SK-N-SH treated with all-trans-retinoic acid at 6 μM for 48 hours (cell line): ENCODE measurements around the gene TAF3.

Source experiments
- ATAC-seq: fragments of 200-7000 bp; cut with Tn5 transposase; 3 replicates; pipeline ENCODE4 v1.9.1; 2020; ENCODE audit warnings: mild to moderate bottlenecking, moderate library complexity
- BACH2 ChIP-seq: fragments of 250-450 bp; sonication (Bioruptor Pico); IDR thresholded peaks from 2 replicates; pipeline ENCODE4 v1.9.0; 2021; ENCODE audit warnings: mild to moderate bottlenecking, borderline replicate concordance
- CREB5 ChIP-seq: fragments of 250-450 bp; sonication (Bioruptor Pico); IDR thresholded peaks from 2 replicates; pipeline ENCODE4 v1.5.1; 2020; ENCODE audit warnings: low read depth, mild to moderate bottlenecking, moderate library complexity
- CSRNP3 ChIP-seq: fragments of 250-450 bp; sonication (Bioruptor Pico); IDR thresholded peaks from 2 replicates; pipeline ENCODE4 v1.5.1; 2021; ENCODE audit warnings: mild to moderate bottlenecking, moderate library complexity
- ESRRG ChIP-seq: fragments of 250-450 bp; sonication (Bioruptor Pico); IDR thresholded peaks from 2 replicates; pipeline ENCODE4 v1.6.1; 2021; ENCODE audit warnings: mild to moderate bottlenecking
- GLIS3 ChIP-seq: fragments of 250-450 bp; sonication (Bioruptor Pico); IDR thresholded peaks from 2 replicates; pipeline ENCODE4 v1.5.0; 2020; ENCODE audit warnings: mild to moderate bottlenecking, moderate library complexity
- ISL1 ChIP-seq: fragments of 250-450 bp; sonication (Bioruptor Pico); IDR thresholded peaks from 2 replicates; pipeline ENCODE4 v2.1.2; 2022; ENCODE audit warnings: mild to moderate bottlenecking, moderate library complexity
- OSR1 ChIP-seq: fragments of 250-450 bp; sonication (Bioruptor Pico); IDR thresholded peaks from 2 replicates; pipeline ENCODE4 v1.8.0; 2022; ENCODE audit warnings: moderate library complexity, mild to moderate bottlenecking, inconsistent platforms
- POU6F1 ChIP-seq: fragments of 250-450 bp; sonication (Bioruptor Pico); IDR thresholded peaks from 2 replicates; pipeline ENCODE4 v1.8.0; 2021; ENCODE audit warnings: low read depth, mild to moderate bottlenecking, moderate library complexity, borderline replicate concordance
- PPARA ChIP-seq: fragments of 250-450 bp; sonication (Bioruptor Pico); IDR thresholded peaks from 2 replicates; pipeline ENCODE4 v1.5.0; 2020; ENCODE audit warnings: mild to moderate bottlenecking, borderline replicate concordance
- RARB ChIP-seq: fragments of 250-450 bp; sonication (Bioruptor Pico); IDR thresholded peaks from 2 replicates; pipeline ENCODE4 v1.8.0; 2021; ENCODE audit warnings: mild to moderate bottlenecking, moderate library complexity
- SNAI2 ChIP-seq: fragments of 250-450 bp; sonication (Bioruptor Pico); IDR thresholded peaks from 2 replicates; pipeline ENCODE4 v1.5.0; 2020; ENCODE audit warnings: mild to moderate bottlenecking, moderate library complexity
- TCF4 ChIP-seq: fragments of 250-450 bp; sonication (Bioruptor Pico); IDR thresholded peaks from 2 replicates; pipeline ENCODE4 v1.8.0; 2021; ENCODE audit warnings: mild to moderate bottlenecking, moderate library complexity, borderline replicate concordance
- TOX ChIP-seq: fragments of 250-450 bp; sonication (Bioruptor Pico); IDR thresholded peaks from 2 replicates; pipeline ENCODE4 v1.8.0; 2021; ENCODE audit warnings: mild to moderate bottlenecking, moderate library complexity, borderline replicate concordance
- ZC3H10 ChIP-seq: fragments of 250-450 bp; sonication (Bioruptor Pico); IDR thresholded peaks from 2 replicates; pipeline ENCODE4 v1.5.1; 2021; ENCODE audit warnings: mild to moderate bottlenecking, moderate library complexity
- ZFP3 ChIP-seq: fragments of 250-450 bp; sonication (Bioruptor Pico); IDR thresholded peaks from 2 replicates; pipeline ENCODE4 v1.5.0; 2020; ENCODE audit warnings: mild to moderate bottlenecking, moderate library complexity
- ZFP30 ChIP-seq: fragments of 450-650 bp; formaldehyde crosslinking; IDR thresholded peaks from 2 replicates; pipeline ENCODE4 v1.5.0; 2022; ENCODE audit warnings: mild to moderate bottlenecking, moderate library complexity
- ZNF565 ChIP-seq: fragments of 450-650 bp; formaldehyde crosslinking; conservative IDR thresholded peaks from 2 replicates; pipeline ENCODE4 v1.5.0; 2020; ENCODE audit warnings: low read depth, mild to moderate bottlenecking, moderate library complexity
- ZNF8 ChIP-seq: fragments of 450-650 bp; formaldehyde crosslinking; IDR thresholded peaks from 2 replicates; pipeline ENCODE4 v1.5.0; 2020; ENCODE audit warnings: mild to moderate bottlenecking, moderate library complexity
- TF ChIP-seq, protein P1 (sequence below): fragments of 250-450 bp; sonication (Bioruptor Pico); IDR thresholded peaks from 2 replicates; pipeline ENCODE4 v1.5.0; 2020; ENCODE audit warnings: mild to moderate bottlenecking, moderate library complexity

The TAF3 gene

GRCh38 chr10:8044331-8044907, 226.1 kb downstream of the TAF3 start:
- TF ChIP-seq ZFP3 (CRISPR knock-in tag) = no peak
- no peak for TF ChIP-seq TCF4 (CRISPR knock-in tag)
- no peak for TF ChIP-seq ESRRG (CRISPR knock-in tag)
- TF ChIP-seq ZNF8 = no peak
- no peak for TF ChIP-seq TOX (CRISPR knock-in tag)
- TF ChIP-seq RARB (CRISPR knock-in tag) = no peak
- TF ChIP-seq, protein P1, sequence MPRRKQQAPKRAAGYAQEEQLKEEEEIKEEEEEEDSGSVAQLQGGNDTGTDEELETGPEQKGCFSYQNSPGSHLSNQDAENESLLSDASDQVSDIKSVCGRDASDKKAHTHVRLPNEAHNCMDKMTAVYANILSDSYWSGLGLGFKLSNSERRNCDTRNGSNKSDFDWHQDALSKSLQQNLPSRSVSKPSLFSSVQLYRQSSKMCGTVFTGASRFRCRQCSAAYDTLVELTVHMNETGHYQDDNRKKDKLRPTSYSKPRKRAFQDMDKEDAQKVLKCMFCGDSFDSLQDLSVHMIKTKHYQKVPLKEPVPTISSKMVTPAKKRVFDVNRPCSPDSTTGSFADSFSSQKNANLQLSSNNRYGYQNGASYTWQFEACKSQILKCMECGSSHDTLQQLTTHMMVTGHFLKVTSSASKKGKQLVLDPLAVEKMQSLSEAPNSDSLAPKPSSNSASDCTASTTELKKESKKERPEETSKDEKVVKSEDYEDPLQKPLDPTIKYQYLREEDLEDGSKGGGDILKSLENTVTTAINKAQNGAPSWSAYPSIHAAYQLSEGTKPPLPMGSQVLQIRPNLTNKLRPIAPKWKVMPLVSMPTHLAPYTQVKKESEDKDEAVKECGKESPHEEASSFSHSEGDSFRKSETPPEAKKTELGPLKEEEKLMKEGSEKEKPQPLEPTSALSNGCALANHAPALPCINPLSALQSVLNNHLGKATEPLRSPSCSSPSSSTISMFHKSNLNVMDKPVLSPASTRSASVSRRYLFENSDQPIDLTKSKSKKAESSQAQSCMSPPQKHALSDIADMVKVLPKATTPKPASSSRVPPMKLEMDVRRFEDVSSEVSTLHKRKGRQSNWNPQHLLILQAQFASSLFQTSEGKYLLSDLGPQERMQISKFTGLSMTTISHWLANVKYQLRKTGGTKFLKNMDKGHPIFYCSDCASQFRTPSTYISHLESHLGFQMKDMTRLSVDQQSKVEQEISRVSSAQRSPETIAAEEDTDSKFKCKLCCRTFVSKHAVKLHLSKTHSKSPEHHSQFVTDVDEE (CRISPR knock-in tag) = no peak
- TF ChIP-seq ZC3H10 (CRISPR knock-in tag) = no peak
- no peak for TF ChIP-seq ISL1 (CRISPR knock-in tag)
- no peak for TF ChIP-seq POU6F1 (CRISPR knock-in tag)
- TF ChIP-seq BACH2 (CRISPR knock-in tag) = no peak
- no peak for TF ChIP-seq CSRNP3 (CRISPR knock-in tag)
- no peak for TF ChIP-seq ZFP30 (CRISPR knock-in tag)
- no peak for TF ChIP-seq CREB5
- no peak for TF ChIP-seq ZNF565 (CRISPR knock-in tag)
- no peak for TF ChIP-seq PPARA (CRISPR knock-in tag)

DNA sequence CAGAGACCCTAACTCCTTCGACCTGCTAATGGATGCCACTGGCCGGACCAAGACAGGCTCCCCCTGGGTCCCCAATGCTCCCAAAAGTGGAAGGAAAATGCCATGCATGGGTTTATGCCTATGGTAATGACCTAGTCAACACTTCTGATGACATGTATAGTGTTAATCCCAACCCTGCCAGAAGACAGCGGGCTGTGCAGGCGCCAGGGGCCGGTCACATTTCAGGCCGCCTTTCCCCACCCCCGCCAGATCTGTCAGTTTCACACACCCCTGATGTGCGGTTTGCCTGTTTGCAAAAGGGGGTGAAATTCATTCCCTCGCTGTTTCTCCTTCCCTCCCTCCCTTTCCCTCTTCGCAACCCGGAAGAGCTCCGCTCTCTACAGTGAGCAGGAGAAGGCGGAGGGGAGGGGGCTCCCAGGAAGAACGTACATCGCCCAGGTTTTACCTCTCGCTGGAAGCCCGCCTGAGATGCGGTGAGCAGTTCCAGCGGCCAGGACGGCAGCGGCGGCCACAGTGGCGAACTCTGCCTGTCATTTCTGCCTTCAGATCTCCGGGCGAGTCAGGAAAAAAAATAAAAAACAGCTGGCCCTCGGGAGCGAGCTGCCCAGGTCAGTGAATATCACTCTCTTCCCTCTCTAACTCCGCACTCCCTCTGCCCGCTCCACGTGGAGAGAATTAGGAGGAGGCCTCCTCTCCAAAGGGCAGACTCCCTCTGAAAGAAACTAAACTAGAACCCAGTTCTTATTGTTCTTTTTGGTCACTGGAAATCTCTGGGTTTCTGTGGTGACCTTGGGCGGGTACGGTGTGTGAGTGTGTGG, 226.8 kb downstream of the TAF3 start:
- ATAC-seq = peak; percentile 57
- no peak for TF ChIP-seq POU6F1 (CRISPR knock-in tag)
- no peak for TF ChIP-seq ZNF8
- TF ChIP-seq GLIS3 (CRISPR knock-in tag) = no peak
- TF ChIP-seq SNAI2 (CRISPR knock-in tag) = no peak
- TF ChIP-seq RARB (CRISPR knock-in tag) = no peak

More at GRCh38 chr10:8044331-8044907, 226.1 kb downstream of the TAF3 start:
- ATAC-seq = no peak

- TF ChIP-seq RARB (CRISPR knock-in tag) (no peak), PPARA (CRISPR knock-in tag) (no peak), CREB5 (no peak), CSRNP3 (CRISPR knock-in tag) (no peak), TOX (CRISPR knock-in tag) (no peak), OSR1 (CRISPR knock-in tag) (no peak), ESRRG (CRISPR knock-in tag) (no peak)
- peak; percentile 12 for ATAC-seq
Measured at GRCh38 chr10:8045726-8046494, 227.6 kb downstream of the TAF3 start.
